NCI-H187 (cell line): ENCODE measurements around the gene TBC1D4.
"Not testable (repeated sequence)": the region's sequence is repeated elsewhere in the genome, so short reads cannot be mapped to it uniquely, and the experiment has no call there.

Experiments used
- DNase-seq, 2 experiments: peaks; one replicate each; lab custom pipeline; 2025; lab: John Stamatoyannopoulos, UW

The TBC1D4 gene

DNA sequence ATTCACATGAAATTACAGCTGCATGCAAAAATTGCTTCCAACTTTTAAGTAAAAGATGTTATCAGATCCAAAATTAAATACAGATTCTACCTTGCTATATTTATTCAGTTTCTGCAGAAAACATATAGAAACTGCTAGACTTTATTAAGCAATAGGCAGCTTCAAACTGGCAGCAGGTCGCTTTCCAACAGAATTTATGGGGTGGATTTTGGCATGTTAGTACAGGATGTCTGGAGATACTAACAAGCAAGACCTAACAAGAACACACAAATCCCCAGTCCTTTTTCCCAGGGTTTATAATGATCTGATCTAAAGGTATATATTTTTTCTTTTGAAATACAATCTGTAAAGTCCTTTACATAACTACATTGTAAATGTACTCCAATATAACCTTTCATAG, 27.5 kb downstream of the TBC1D4 start:
- no peak for DNase-seq

DNA sequence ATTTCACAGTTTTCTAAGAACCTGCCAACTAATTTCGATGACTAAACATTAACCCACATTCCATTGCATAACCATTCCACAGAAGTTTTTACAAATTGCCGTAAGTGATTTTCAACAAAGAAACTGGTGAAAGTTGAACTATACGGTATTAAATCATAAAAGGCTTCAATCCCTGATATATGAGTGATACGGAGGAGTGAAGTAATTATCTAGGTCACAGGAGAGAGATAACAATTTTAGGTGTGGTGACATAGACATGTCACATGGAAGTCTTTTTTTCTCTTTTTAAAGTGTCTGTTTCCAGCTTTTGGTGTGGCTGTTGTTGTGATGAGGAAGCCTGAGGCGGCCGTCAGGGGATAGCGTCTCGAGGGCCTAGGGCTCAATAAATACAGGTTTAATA, 29.4 kb downstream of the TBC1D4 start:
- no peak for DNase-seq

DNA sequence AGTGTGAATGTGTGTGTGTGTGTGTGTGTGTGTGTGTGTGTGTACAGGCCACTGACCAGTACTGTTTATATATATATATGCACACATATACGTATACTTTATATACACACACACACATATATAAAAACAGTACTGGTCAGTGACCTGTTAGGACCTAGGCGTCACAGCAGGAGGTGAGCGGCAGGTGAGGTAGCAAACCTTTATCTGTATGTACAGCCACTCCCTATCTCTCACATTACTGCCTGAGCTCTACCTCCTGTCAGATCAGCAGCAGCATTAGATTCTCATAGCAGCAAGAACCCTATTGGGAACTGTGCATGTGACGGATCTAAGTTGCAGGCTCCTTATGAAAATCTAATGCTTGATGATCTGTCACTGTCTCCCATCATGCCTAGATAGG, 34.5 kb downstream of the TBC1D4 start:
- no peak for DNase-seq

DNA sequence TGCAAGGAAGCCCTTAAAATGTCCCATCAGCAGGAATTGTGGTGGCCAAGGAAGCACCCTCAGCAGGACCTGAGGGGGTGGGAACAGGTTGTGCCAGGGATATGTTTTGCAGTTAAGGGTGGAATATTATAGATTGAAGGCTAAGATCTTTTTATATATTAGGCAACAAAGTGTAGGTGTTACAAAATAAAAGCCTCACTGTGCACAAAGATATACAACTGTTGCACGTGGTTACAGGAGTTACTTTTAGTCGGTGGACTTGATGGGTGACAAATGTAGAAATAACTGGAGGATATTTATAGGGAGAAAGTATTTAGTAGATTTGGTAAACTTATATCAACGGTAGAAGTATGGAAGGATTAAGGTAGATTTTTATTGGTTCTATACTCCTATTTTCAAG, 35.1 kb downstream of the TBC1D4 start:
- DNase-seq: no peak

DNA sequence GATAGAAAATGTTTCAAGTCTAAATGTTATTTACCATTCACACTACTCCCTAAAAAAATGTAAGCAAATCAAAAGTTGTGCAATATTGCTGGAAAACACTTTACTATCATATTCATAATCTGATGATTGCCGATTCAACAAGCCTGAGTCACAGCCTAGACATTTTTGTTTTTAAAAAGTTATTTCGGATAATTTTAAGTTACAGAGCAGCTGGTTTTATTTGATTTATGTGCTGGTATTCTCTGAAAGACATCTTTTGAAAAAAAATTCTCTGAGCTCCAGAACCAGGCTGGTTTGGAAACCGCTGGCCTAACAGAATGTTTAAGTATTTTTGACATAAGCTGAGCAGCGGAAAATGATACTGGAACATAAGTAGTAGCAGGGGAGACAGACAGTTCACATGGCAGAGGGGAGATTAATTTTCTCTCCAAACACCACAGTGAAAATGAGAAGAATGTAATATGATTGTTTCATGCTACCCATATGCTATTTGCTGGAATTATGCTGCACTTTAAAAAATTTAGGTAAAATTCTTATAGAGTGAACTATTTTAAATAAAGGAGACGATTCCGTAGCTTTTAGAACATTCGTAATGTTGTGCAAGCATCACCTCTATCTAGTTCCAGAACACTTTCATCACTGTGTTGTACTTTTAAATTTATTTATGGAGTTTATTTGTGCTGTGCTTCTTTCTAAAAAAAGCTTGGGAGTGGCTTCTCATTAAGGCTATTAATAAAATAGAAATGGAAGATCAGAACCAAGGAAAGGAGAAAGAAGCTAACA, 36.1 kb downstream of the TBC1D4 start:
- no peak for DNase-seq

DNA sequence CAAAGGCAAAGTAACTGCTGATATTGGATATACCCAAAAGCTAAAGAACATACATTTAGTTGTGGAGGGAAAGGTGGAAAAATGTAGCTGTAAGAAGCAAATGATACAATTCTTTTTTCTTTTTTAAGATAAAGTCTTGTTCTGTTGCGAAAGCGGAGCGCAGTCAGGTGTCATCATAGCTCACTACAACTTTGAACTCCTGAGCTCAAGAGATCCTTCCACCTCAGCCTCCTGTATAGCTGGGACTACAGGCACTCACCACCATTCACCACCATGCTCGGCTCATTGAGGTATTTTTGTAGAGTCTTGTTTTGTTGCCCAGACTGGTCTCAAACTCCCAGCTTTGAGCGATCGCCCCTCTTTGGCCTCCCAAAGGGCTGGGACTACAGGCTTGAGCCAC, 38.0 kb downstream of the TBC1D4 start:
- DNase-seq: no peak

DNA sequence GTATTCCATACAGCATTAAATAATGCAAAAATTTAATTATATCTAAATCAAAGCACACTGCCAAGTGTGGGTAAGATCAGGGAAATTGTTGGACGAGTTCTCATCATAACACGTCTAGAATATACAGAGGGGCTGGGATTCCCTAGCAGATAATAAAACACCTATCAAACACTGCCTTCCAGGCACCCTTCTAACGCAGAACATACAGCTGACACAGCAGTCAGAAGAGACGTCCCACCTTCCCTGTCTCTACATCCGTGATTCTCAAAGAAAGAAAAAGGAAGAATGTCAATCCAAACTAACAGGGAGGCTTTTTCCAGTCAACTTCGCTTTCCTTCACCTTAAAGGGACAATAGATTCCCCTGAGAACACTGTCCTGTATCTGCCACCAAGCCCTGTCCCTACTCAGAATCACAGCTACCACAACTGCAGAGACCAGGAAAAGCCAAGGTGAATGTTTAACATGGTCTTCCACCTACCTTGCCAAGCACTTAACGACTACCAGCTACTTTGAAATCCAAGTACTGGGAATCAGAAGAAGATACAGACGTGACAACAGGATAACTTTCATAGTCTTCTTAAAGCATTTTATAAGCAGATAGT, 38.5 kb downstream of the TBC1D4 start:
- DNase-seq: no peak

DNA sequence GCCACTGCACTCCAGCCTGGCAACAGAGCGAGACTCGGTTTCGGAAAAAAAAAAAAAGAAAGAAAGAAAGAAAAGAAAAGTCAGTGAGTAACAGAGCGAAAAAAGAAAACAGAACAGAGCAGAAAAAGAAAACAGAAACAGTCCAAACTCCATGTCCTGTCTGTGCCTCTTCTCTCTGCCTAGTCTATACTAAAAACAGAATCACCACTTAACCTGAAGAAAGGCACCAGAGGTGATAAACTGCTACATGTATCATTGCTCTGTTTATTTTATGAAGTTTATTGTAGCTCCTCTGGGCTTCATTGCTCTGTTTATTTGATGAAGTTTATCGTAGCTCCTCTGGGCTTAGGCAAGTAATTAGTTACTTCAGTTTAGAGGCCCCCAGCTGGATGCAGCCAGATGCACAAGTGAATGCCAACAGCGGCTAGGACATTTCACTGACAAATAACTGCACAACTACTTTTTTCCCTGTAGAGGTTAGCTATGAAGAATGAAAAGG, 39.2 kb downstream of the TBC1D4 start:
- DNase-seq: no peak

DNA sequence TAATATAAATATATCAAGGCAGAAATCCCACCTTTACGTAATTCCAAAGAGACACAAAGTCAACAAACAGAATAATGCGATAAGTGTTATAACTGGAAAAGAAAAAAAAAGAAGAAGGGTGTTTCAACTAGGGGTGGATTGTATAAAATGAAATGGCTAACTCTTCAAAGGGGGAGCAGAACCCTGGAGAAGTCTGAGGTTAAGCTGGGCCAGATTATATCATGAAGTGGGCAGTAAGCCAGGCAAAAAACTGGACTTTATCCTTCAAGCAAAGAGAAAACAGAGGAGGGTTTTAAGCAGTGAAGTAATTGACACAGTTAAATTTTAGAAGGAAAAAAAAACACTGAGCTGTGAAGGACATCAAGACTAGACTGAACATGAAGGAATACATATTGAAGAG, 41.9 kb downstream of the TBC1D4 start:
- DNase-seq: no peak

DNA sequence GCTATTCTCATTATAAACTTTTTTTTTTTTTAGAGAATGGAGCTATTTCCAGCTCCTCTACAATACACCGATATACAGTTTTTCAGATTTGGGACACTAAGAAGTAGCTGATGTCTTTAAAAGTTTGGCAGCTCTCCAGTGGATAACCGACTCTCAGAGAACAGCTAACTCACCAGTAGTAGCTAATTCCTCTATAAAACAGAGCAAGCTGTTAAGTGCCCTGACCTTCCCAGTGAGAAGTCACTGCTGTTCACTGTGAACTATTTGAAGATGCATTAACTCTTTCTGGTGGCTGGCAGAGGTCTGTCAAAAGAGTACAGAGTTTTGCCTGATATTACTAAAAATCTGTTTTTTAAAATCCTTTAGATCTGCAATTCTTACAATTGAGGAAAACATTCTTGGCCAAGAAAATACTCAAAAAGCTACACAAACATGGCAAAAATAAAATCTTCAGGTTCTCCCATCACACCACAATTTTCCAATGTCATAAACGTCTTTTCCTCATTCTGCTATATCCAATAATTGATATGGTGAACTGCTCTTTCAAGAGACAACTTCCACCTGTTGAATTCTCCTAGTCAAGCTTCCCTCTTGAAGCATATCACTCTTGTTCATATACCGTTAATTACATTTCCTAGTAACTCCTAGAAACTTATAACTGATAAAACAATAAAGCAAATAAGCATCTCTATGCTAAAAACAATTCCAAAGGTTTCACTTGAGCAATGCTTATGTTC, 44.2 kb downstream of the TBC1D4 start:
- DNase-seq: no peak

DNA sequence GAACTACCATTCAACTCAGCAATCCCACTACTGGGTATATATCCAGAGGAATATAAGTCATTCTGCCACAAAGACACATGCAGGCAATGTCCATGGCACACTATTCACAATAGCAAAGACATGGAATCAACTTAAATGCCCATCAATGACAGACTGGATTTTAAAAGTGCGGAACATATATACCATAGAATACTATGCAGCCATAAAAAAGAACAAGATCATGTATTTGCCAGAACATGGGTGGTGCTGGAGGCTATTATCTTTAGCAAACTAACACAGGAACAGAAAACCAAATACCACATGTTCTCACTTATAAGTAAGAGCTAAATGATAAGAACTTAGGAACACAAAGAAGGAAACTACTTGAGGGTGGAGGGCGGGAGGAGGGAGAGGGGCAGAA, 47.8 kb downstream of the TBC1D4 start:
- not testable (repeated sequence) for DNase-seq

DNA sequence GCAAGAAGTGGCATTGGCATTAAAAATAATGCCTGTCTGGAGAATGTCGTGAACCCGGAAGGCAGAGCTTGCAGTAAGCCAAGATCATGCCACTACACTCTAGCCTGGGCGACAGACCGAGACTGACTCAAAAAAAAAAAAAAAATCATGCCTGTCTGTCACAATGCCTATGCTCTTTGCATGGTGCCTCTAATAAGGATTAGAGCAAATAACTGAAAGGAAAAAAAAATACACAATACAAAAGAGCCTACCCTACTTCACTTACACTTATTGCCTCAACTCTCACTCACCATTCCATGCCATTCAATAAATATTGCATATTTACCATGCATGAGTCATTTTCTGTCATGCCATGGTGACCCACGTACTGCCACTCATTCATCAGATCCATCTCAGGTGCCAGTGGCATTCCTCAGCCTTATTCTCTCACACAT, 49.1 kb downstream of the TBC1D4 start:
- DNase-seq: no peak

DNA sequence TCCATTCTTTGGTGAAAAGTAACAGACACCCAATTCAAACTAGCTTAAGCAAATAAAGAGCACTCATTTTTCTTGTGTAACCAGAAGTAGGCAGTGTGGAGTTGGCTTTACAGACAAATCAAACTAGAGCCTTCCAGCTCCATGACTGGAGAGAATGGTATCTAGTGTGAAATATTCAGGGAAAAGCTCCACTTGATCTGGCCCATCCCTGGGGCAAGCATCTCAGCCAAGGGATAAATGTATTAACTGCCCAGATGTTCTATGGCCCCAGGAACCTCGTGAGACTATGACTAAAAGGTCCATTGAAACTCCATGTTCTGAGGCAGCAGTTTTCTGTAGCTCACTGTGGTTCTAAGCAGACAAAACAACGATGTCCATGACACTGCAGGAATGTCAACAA, 49.9 kb downstream of the TBC1D4 start:
- no peak for DNase-seq

DNA sequence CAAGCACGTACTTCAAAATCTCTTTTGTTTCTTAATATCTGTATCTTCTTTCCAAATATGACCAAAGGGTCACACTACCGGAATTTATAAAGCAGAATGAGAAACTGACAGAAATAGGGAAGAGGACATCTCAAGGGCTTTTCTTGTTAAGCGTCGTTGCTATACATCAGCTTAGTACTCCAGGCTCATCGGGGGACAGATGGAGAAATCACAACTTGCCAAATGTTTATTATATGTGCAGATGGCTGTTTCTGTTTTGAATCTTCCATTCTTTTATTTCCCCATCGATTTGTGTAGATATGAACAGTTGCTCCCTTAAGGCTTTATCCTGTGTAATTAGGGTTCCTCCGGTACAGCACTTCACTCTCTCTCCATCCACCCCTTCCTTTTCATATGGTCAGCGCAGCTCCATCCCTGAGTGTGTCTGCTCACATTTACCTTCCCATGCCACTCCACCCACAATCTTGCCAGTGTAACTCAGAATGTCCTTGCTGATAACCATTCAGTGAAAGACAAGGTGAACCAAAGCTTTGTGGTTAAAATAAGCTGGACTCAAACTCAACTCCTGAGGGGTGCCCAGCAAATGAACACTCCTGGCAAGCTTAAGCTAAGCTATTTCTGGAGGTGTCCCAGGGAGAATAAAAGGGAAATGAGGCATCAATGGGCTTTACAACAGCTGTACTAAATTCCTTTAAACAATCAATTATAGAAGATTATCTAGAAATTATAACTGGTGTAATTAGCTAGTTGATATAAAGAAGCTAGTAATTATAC, 51.3 kb downstream of the TBC1D4 start:
- DNase-seq: no peak

DNA sequence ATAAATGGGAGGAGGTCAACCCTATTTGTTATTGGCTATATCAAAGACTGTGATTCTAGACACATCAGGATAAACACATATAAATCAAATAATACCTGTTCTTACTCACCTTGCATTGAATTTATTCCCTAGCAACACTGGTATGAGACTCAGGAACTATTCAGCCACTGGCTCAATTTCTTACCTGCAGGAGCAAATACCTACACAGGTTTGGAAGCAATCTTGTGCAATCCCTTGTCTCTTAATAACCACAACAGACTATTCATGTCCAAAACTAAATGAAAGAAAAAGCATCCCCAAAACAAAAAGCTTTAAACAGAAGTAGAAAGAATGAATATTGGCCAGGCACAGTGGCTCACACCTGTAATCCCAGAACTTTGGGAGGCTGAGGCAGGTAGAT, 55.5 kb downstream of the TBC1D4 start:
- DNase-seq: no peak

DNA sequence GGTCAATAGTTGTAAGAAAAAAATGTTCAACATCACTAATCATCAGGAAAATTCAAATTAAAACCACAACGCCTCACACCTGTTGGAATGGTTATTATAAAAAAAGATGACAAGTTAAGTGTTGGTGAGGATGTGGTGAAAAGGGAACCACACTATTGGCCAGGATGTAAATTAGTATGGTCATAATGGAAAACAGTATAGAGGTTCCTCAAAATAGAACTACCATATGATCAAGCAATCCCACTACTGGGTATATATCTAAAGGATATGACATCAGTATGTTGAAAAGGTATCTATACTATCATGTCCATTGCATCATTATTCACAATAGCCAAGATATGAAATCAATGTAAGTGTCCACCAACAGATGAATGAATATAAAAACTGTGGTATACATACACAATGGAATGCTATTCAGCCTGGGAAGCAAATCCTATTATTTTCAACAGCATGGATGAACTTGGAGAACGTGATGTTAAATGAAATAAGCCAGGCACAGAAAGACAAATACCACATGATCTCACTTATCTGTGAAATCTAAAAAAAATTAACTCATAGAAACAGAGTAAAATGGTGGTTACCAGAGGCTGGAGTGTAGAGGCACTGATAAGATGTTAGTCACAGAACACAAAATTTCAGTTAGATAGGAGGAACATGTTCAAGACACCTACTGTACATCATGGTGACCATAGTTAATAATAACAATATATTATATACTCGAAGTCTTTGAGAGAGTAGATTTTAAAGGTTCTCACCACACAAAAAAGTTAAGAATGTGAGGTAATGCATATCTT, 56.6 kb downstream of the TBC1D4 start:
- DNase-seq: no peak

DNA sequence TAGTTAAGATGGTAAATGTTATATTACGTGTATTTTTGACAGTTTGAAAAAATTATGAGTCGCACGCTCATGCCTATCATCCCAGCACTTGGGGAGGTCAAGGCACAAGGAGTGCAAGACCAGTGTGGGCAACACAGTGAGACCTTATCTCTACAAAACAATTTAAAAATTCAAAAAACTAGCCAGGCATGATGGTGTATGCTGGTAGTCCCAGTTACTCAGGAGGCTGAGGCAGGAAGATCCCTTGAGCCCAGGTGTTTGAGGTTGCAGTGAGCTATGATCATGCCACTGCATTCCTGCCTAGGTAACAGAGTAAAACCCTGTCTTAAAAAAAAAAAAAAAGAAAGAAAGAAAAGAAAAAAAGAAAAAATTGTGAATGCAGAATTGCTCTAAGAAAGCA, 58.0 kb downstream of the TBC1D4 start:
- no peak for DNase-seq

DNA sequence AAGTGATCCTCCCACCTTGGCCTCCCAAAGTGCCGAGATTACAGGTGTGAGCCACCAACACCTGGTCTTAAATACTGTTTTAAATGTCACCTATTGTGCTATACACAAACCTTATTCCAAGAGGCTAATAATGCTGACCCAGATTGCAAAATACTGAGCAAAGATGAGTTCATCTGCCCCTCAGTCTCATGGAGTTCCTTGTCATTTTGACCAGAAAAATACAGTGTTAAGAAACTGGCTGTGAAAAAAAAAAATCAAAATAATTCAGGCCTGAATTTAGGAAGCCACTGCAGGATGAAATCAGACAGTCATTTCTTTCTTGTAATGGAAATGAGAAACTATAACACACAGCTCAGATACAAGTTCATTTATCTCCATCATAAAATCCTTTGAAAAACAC, 59.9 kb downstream of the TBC1D4 start:
- no peak for DNase-seq

DNA sequence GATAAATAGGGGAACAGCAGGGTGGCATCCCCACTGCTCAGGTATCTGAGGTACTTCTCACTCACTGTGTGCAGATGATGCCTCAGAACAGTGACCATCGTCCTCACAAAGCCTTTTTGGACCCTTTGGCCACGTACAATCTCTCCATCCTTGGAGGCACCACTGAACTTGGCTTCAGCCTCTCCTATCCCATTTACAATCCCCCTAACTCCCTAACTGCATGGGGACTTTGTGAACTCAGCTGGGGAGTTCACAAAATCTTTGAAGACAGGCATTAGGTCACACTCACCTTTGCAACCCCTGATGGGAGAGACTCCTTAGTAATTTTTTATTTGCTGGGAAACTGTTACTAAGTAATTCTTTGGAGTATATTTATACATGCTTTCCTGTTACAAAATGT, 60.8 kb downstream of the TBC1D4 start:
- no peak for DNase-seq

DNA sequence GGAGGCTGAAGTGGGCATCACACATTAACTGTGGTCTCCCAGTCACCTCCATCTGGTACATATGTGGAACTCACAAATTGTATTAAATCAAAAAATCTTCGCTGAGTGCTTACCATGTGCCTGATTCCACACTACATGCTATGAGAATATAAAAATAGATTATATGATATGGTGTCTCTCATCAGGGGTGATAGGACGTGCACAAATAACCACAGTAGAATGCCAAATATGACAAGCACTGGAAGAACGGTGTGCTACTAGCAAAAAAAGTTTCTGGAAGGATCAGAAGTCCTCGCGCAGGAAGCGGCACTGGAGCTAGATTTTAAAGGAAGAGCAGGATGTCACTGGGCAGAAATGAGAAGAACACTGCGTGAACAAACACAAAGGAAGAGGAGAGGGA, 62.3 kb downstream of the TBC1D4 start:
- DNase-seq: no peak

DNA sequence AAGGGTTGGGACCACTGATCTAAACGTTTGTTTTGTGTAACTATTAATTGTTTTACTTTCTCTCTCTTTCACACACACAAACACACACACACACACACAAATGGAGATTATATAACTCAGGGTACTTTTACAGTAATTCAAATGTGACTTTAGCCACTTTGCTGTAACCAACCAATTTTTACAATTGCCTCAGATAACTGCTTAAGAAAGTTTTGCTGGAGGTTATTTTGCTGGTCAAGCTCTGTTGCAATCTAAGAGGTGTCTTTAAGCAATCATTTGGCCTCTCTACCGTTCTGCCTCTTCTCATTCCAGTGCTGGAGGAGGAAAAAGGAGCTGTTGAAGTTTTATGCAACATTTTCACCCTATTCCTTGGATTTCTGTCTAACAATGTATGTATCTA, 63.0 kb downstream of the TBC1D4 start:
- no peak for DNase-seq
